WERI-Rb-1 (cell line): ENCODE results near the gene GSC.
A peak's percentile ranks its signal among the peaks of the same experiment; 100 is the strongest.
"Not testable (repeated sequence)": the region's sequence is repeated elsewhere in the genome, so short reads cannot be mapped to it uniquely, and the experiment has no call there.

Experiments used
- DNase-seq: peaks from one replicate; pipeline ENCODE4 v3.0.0-alpha.2; 2020
- H3K27ac ChIP-seq: fragments of 250-450 bp; sonication (Bioruptor Pico); 2 replicates; pipeline ENCODE4 v1.5.1; 2020; ENCODE audit warnings: mild to moderate bottlenecking, moderate library complexity
- H3K27me3 ChIP-seq: fragments of 250-450 bp; sonication (Bioruptor Pico); 2 replicates; pipeline ENCODE4 v1.5.1; 2021; ENCODE audit warnings: mild to moderate bottlenecking, low read depth, moderate library complexity; ENCODE audit not compliant: insufficient read depth, severe bottlenecking
- H3K36me3 ChIP-seq: fragments of 250-450 bp; sonication (Bioruptor Pico); 2 replicates; pipeline ENCODE4 v1.5.1; 2020; ENCODE audit warnings: mild to moderate bottlenecking, moderate library complexity
- H3K4me3 ChIP-seq: 2 replicates; pipeline ENCODE4 v1.5.1; 2011; ENCODE audit warnings: low read depth, mild to moderate bottlenecking, control low read depth, low read length
- H3K9me3 ChIP-seq: fragments of 250-450 bp; sonication (Bioruptor Pico); 2 replicates; pipeline ENCODE4 v1.5.1; 2021; ENCODE audit warnings: mild to moderate bottlenecking, moderate library complexity; ENCODE audit not compliant: severe bottlenecking
- TF ChIP-seq, protein P1 (sequence below): IDR thresholded peaks from 2 replicates; pipeline ENCODE4 v1.5.1; 2011; ENCODE audit warnings: low read depth, mild to moderate bottlenecking, control low read depth, inconsistent platforms, low read length

GSC gene

DNA sequence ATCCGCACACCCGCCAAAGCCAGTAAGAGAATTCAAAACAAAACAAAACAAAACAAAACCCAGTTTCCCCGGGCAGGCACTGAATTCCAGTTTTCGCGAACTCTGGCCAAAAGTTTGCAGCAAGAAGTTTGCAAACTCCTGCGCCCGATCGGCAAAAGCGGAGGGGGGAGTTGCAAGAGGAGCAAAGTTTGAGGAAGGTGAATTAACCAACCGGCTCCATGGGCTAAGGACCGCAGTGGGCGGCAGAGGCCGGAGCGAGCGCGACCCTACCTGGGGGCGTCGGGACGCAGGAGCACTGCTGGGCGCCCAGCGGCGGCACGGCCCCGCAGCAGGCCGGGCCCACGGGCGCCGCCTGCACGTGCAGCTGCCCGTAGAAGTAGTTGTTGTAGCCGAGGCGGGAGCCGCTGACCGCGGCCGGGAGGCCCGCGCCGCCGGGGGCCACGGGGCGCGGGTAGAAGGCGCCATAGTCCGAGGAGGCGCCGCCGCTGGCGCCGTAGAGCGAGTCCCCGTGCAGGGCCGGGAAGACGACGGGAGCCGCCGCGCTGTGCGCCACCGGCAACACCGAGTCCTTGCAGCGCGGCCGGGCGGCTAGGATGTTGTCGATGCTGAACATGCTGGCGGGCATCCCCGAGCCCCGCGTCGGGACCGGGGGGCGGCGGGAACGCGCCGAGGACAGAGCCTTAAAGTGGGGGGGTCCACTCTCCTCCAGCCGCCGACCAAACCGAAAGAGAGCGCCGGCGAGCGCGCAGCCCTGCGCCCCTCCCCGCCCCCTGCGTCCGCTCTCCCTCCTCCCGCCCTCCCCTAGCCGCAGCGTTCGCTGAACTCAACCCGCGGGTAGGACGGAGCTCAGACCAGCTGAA, at the start of gene GSC:
Gene GSC (minus strand): TSS at position 723 of the 860 bp plus-strand sequence. CDS start 98 bp downstream, at position 625.
- peak within 1 kb of the TSS; percentile 66 for H3K4me3 ChIP-seq
- TF ChIP-seq, protein P1, sequence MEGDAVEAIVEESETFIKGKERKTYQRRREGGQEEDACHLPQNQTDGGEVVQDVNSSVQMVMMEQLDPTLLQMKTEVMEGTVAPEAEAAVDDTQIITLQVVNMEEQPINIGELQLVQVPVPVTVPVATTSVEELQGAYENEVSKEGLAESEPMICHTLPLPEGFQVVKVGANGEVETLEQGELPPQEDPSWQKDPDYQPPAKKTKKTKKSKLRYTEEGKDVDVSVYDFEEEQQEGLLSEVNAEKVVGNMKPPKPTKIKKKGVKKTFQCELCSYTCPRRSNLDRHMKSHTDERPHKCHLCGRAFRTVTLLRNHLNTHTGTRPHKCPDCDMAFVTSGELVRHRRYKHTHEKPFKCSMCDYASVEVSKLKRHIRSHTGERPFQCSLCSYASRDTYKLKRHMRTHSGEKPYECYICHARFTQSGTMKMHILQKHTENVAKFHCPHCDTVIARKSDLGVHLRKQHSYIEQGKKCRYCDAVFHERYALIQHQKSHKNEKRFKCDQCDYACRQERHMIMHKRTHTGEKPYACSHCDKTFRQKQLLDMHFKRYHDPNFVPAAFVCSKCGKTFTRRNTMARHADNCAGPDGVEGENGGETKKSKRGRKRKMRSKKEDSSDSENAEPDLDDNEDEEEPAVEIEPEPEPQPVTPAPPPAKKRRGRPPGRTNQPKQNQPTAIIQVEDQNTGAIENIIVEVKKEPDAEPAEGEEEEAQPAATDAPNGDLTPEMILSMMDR = no peak
- H3K36me3 ChIP-seq = no peaks in the 10 kb centered on the region
- DNase-seq = peak; percentile 83
- H3K9me3 ChIP-seq = no peaks in the 10 kb centered on the region
- H3K27me3 ChIP-seq = peaks cover 9% of the 10 kb centered on the region
- H3K27ac ChIP-seq = peak within 1 kb of the TSS; percentile 62

DNA sequence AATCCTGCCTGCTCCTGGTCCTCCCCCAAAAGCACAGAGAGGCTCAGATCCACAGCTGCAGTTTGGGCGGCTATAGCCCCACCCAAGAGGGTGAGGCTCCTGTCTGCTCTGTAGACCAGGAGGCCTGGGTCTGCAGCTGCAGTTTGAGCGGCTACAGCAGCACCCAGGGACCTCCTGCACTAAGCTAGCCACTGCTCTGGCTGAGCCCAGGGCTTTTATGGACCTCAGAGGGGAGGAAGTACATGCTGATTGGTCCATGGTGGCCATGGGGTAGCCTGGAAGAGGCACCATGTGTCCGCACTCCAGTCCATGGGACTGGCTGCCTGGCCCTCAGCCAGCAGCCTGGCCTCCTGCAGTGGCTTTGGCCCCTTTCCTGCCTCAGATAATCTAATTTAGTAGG, 49.6 kb upstream of the GSC start:
- Histone ChIP-seq H3K36me3 (no peaks in the 10 kb centered on the region), H3K27me3 (no peaks in the 10 kb centered on the region), H3K27ac (no peak overlapping the region), H3K9me3 (no peaks in the 10 kb centered on the region), H3K4me3 (no peak overlapping the region)
- DNase-seq = no peak
- TF ChIP-seq, protein P1 = no peak

DNA sequence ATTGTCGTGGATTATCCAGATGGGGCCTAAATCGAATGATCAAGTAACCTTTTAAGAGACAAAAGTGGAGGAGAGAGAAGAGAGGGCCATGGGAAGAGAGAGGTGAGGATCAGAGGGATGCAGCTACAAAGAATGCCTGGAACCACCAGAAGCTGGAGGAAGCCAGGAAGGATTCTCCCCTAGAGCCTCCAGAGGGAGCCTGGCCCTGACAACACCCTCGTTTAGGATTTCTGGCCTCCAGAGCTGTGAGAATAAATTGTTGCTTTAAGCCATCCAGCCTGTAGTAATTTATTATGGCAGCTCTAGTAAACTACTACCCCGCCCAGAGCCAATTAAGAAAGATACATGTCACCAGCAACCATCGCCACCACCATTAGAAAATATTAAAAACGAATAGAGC, 46.2 kb upstream of the GSC start:
- Histone ChIP-seq H3K9me3 (no peaks in the 10 kb centered on the region), H3K4me3 (no peak overlapping the region), H3K27me3 (no peaks in the 10 kb centered on the region), H3K36me3 (no peaks in the 10 kb centered on the region), H3K27ac (no peak overlapping the region)
- peak; percentile 35 for DNase-seq
- TF ChIP-seq, protein P1 = peak; percentile 47

DNA sequence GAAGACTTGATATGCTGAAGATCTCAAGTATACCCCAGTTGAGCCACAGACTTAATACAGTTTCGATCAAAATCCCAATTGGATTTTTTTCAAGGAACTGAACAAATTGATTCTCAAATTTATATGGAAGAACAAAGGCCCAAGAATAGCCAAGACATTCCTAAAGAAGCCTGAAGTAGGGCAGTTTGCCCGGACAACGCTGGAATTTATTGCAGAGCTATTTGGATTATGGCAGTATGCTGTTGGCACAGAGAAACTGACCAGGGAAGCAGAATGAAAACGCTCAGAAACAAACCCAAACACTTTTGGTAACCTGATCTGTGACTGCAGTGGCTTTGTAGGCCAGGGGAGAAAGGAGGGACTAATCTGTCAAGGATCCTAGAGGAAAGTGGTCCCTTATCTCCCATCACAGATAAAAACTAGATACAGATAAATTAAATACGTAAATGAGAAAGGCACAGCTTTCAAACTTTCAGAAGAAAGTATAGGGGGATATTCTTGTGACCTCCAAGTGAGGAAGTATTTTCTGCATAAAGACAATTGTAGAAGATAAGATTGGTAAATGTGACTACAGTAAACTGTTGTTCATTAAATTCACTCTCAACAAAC, 35.9 kb upstream of the GSC start:
- TF ChIP-seq, protein P1 = no peak
- H3K27me3 ChIP-seq = no peaks in the 10 kb centered on the region
- no peak overlapping the region for H3K4me3 ChIP-seq
- no peaks in the 10 kb centered on the region for H3K9me3 ChIP-seq
- H3K27ac ChIP-seq = no peak overlapping the region
- no peaks in the 10 kb centered on the region for H3K36me3 ChIP-seq
- no peak for DNase-seq

DNA sequence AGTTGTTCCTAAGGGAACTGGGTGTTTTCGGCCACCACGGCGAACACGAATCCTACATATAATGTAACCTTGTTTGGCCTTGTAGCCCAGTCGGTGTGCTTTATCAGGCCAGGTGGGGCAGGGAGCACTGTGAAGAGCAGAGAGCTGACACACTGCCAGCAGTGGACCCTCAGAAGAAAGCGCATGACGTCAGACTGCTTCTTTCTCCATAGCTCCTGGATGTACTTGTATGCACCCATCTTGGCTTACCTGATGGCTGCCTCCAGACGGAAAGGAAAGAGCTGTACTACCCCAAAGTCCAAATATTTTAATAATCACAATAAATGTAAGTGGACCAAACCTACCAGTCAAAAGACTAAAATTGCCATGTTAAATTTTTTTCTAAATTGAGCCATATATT, 31.3 kb upstream of the GSC start:
- no peak for DNase-seq
- no peak overlapping the region for H3K27ac ChIP-seq
- H3K4me3 ChIP-seq = no peak overlapping the region
- no peaks in the 10 kb centered on the region for H3K9me3 ChIP-seq
- TF ChIP-seq, protein P1 = no peak
- H3K36me3 ChIP-seq = no peaks in the 10 kb centered on the region
- H3K27me3 ChIP-seq = no peaks in the 10 kb centered on the region

DNA sequence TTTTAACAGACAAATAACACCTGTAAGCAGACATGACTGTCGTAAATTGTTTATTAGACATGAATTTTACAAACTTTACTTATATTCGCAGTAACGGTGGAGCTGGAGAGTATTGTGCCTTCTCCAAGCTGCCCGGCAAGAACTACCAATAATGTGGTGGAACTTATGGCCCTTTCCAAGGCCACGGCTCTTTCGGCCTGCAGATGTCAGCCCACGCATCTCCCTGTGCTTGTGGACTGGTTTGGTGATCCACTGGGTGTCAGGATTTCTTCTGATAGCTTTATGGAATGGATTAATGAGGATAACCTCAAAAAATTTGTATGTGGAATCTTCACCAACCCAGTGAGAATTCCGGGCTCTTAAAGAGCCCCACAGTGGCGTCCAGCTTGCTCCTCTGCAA, 30.9 kb upstream of the GSC start:
- not testable (repeated sequence) for H3K9me3 ChIP-seq, DNase-seq, H3K27me3 ChIP-seq, H3K27ac ChIP-seq, H3K4me3 ChIP-seq, H3K36me3 ChIP-seq
